ENCODE data around the gene THUMPD2. TPM values are rescaled to one million over a fixed set of nuclear protein-coding genes. Genes with fewer than 3 reads are reported as not detected.

The THUMPD2 gene
- total RNA-seq, 1 donor from 2014 or later, result 5.0 TPM

DNA sequence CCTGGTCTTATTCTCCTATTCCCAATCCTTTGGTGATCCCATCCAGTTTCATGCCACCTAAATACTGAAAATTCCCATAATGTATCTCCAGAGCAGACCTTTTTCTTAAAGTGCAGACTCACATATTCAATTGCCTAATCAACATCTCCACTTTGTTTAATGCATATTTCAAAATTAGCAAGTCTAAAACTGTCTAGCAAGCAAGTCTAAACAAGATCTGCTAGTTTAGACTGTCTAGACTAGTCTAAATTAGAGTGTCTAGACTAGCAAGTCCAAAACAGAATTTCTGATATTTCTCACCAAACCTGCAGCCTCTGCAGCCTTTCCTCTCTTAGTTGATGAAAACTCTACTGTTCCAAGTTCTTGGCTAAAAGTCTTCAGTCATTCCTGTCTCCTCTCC lies 44.6 kb downstream of the THUMPD2 start:
- peaks cover 8% of the 10 kb centered on the region for H3K36me3 Mint-ChIP-seq (ENCODE audit: low read depth, unreplicated experiment)
- no peaks in the 10 kb centered on the region for H3K27me3 Mint-ChIP-seq (ENCODE audit: unreplicated experiment)
- DNase-seq (ENCODE audit: low spot score), result no peak
- TF ChIP-seq, protein P1, sequence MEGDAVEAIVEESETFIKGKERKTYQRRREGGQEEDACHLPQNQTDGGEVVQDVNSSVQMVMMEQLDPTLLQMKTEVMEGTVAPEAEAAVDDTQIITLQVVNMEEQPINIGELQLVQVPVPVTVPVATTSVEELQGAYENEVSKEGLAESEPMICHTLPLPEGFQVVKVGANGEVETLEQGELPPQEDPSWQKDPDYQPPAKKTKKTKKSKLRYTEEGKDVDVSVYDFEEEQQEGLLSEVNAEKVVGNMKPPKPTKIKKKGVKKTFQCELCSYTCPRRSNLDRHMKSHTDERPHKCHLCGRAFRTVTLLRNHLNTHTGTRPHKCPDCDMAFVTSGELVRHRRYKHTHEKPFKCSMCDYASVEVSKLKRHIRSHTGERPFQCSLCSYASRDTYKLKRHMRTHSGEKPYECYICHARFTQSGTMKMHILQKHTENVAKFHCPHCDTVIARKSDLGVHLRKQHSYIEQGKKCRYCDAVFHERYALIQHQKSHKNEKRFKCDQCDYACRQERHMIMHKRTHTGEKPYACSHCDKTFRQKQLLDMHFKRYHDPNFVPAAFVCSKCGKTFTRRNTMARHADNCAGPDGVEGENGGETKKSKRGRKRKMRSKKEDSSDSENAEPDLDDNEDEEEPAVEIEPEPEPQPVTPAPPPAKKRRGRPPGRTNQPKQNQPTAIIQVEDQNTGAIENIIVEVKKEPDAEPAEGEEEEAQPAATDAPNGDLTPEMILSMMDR (IDR thresholded peaks at IDR 0.05; ENCODE audit: unreplicated experiment), result no peak
- H3K4me3 Mint-ChIP-seq (ENCODE audit: unreplicated experiment), result no peak overlapping the region
- no peak overlapping the region for H3K27ac Mint-ChIP-seq (ENCODE audit: unreplicated experiment)
- H3K9me3 Mint-ChIP-seq (ENCODE audit: unreplicated experiment), result no peaks in the 10 kb centered on the region
- peaks cover 13% of the 10 kb centered on the region for H3K4me1 Mint-ChIP-seq (ENCODE audit: unreplicated experiment)

DNA sequence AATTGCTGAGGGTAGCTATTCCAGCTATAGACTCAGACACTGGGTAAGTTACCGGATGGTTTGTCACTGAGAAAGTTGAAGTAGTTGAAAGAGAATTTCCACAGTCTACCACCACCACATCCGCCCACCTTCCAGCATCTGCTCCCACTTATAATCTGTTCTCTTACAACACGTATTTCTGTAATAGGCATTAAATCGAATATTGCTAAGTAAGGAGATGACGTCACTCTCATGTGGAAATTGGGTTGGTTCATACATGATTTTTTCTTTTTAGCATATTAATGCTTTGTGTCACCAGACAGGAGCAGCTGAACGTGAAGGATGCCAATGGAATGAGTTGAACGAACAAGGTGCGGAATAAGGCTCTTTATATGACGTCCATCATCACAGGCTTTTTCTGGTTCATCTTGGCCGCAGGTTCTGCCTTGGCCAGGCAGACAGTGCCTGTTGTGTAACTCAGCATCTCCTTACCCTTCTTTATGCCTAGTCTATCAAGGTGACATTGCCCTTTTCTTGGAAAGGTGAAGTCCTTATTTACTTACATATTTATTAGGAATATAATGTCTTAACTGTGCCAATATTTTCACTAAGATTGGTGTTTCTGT lies 45.9 kb downstream of the THUMPD2 start:
- Mint-ChIP-seq H3K36me3 (ENCODE audit: low read depth, unreplicated experiment) (peaks cover 8% of the 10 kb centered on the region), H3K4me3 (ENCODE audit: unreplicated experiment) (no peak overlapping the region), H3K4me1 (ENCODE audit: unreplicated experiment) (peaks cover 9% of the 10 kb centered on the region), H3K27me3 (ENCODE audit: unreplicated experiment) (no peaks in the 10 kb centered on the region), H3K9me3 (ENCODE audit: unreplicated experiment) (no peaks in the 10 kb centered on the region), H3K27ac (ENCODE audit: unreplicated experiment) (no peak overlapping the region)
- TF ChIP-seq, protein P1 (IDR thresholded peaks at IDR 0.05; ENCODE audit: unreplicated experiment), result no peak
- no peak for DNase-seq (ENCODE audit: low spot score)

DNA sequence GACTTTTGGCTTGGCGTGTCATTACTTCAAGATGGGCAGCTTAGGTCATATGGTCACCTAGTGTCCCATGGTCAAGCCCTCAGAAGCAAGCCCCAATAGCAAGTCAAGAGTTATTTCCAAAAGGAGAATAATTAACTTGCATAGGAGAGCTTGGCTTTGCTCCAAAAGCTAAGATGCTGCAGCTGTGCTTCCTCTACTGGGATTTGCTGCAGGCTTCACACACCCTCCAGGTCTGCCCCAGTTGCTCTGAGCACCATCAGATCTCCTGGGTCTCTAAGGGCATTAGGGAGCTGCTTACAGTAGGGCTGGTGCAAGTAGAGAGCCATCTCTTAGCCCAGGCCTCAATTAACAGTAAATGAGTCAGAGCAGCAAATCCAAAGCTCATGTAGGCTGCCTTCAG lies 46.6 kb downstream of the THUMPD2 start:
- Mint-ChIP-seq H3K27me3 (ENCODE audit: unreplicated experiment) (no peaks in the 10 kb centered on the region), H3K9me3 (ENCODE audit: unreplicated experiment) (no peaks in the 10 kb centered on the region), H3K27ac (ENCODE audit: unreplicated experiment) (no peak overlapping the region), H3K36me3 (ENCODE audit: low read depth, unreplicated experiment) (peaks cover 6% of the 10 kb centered on the region), H3K4me3 (ENCODE audit: unreplicated experiment) (no peak overlapping the region), H3K4me1 (ENCODE audit: unreplicated experiment) (peaks cover 4% of the 10 kb centered on the region)
- TF ChIP-seq, protein P1 (IDR thresholded peaks at IDR 0.05; ENCODE audit: unreplicated experiment), result no peak
- DNase-seq (ENCODE audit: low spot score), result no peak

DNA sequence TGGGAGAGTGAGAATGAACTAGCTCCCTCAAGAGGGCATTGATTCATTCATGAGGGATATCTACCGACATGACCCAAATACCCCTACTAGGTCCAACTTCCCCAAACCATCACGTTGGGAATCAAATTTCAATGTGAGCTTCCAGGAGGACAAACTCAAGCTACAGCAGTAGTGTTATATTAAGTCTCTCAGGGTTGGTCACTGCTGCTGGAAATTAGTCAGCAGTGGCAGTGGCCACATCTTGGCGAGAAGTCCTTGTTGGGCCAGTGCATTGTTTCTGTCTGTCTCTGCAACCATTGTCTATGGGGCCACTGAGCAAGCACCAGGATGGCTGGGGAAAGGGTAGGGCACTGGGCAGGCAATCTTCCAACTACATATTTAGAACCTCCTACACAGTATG lies 47.5 kb downstream of the THUMPD2 start:
- no peak overlapping the region for H3K4me3 Mint-ChIP-seq (ENCODE audit: unreplicated experiment)
- TF ChIP-seq, protein P1 (IDR thresholded peaks at IDR 0.05; ENCODE audit: unreplicated experiment), result no peak
- no peaks in the 10 kb centered on the region for H3K27me3 Mint-ChIP-seq (ENCODE audit: unreplicated experiment)
- DNase-seq (ENCODE audit: low spot score), result no peak
- no peaks in the 10 kb centered on the region for H3K4me1 Mint-ChIP-seq (ENCODE audit: unreplicated experiment)
- no peaks in the 10 kb centered on the region for H3K9me3 Mint-ChIP-seq (ENCODE audit: unreplicated experiment)
- peaks cover 3% of the 10 kb centered on the region for H3K36me3 Mint-ChIP-seq (ENCODE audit: low read depth, unreplicated experiment)
- no peak overlapping the region for H3K27ac Mint-ChIP-seq (ENCODE audit: unreplicated experiment)

DNA sequence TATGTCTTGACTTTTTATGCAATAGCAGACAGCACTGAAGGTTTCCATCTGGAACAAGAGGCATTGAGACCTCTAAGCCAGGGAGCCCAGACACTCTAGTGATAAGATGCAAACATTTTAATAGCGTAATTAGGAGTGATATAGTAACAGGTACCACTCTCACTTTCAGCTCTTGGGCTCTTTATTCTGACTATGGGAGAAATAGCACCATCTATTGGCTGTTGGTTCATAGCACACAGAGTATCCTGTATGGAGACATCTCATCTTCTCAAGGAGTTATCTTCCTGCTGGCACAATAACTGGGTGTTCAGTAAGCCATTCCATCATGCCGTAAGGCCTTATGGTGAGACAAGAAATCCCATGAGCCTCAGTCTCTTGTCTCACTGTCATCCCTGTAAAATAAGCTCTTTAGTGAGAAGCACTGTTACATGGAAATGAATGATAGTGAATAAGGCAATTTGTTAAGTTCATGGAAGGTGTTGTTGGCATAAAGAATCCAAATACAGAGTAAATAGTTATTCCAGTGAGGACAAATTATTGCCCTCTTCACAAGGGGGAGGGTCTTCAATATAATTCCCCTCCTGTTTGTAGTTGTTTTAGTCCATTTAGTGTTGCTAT lies 48.3 kb downstream of the THUMPD2 start:
- peak; percentile 10 for DNase-seq (ENCODE audit: low spot score)
- H3K4me1 Mint-ChIP-seq (ENCODE audit: unreplicated experiment), result peaks cover 3% of the 10 kb centered on the region
- no peaks in the 10 kb centered on the region for H3K27me3 Mint-ChIP-seq (ENCODE audit: unreplicated experiment)
- TF ChIP-seq, protein P1 (IDR thresholded peaks at IDR 0.05; ENCODE audit: unreplicated experiment), result peak; percentile 52
- no peak overlapping the region for H3K4me3 Mint-ChIP-seq (ENCODE audit: unreplicated experiment)
- no peak overlapping the region for H3K27ac Mint-ChIP-seq (ENCODE audit: unreplicated experiment)
- no peaks in the 10 kb centered on the region for H3K9me3 Mint-ChIP-seq (ENCODE audit: unreplicated experiment)
- H3K36me3 Mint-ChIP-seq (ENCODE audit: low read depth, unreplicated experiment), result peaks cover 3% of the 10 kb centered on the region
